Tibial nerve (tissue), 4 donors: ENCODE data around the gene TFDP2.

Experiments
- CTCF ChIP-seq, 5 experiments: fragments of 200-600 bp in 3 of 5; fragments of 450-650 bp in 2 of 5; sonication (generic) in 3 of 5; IDR thresholded peaks; one replicate each; pipeline ENCODE4 v1.5.1; 2016 to 2019; ENCODE audit warnings: antibody characterized with exemption in 5 of 5, mild to moderate bottlenecking in 3 of 5, moderate library complexity in 2 of 5
- EP300 ChIP-seq, 2 donors: sonication (generic); formaldehyde crosslinking; IDR thresholded peaks; one replicate each; pipeline ENCODE4 v1.6.1; 2017; ENCODE audit warnings: antibody characterized with exemption in 2 of 2, mild to moderate bottlenecking in 1 of 2

GRCh38 chr3:141986548-141987107, 162.7 kb downstream of the TFDP2 start:
- TF ChIP-seq CTCF (IDR thresholded peaks at IDR 0.05): no peak
- TF ChIP-seq EP300 (IDR thresholded peaks at IDR 0.05): no peak
